Heart left ventricle (tissue), 13 donors: ENCODE results near the gene ACYP1.

Experiments
- POLR2A ChIP-seq, 2 donors: fragments of 450-650 bp; IDR thresholded peaks; one replicate each; pipeline ENCODE4 v1.6.1; 2017; ENCODE audit warnings: antibody characterized with exemption in 2 of 2, mild to moderate bottlenecking in 2 of 2, moderate library complexity in 2 of 2
- TF ChIP-seq, protein P1 (sequence below), 12 donors: fragments of 200-600 bp; sonication (generic) in 4 of 12; IDR thresholded peaks; one replicate each; pipeline versions ENCODE4 v1.5.0 to v1.8.0; 2018 to 2022; ENCODE audit warnings: antibody characterized with exemption in 12 of 12, mild to moderate bottlenecking in 5 of 12
- donor health status: ischemic (EF 13 %, LVEDD 7.1; RV severe dilation, severe dysfunction).
- donor health status: DM: no; HTN: yes; CAD: no.
- donor health status: DM: no; HTN: no; CAD: no.
- donor health status: ischemic (EF 25% LVEDD 6.9; RV normal size, moderate dysfunction).
- donor health status: ischemic (EF 25% LVEDD 5.7; RV mildly dilated, moderate dysfunction).
- donor health status: ischemic (EF 35%, LVEDD 5.7; RV mildly dilated, moderate dysfunction).
- donor health status: nonischemic (EF 11% LVEDD 7.7; RV severe dilation, severe dysfunction).
- donor health status: DM: yes; HTN: yes; CAD: no.
- donor health status: PGD.
- donor health status: ischemic (EF 29% LVEDD 5.4; RV normal size, mild dysfunction).
- donor health status: nonischemic (EF 23%, LVEDD 6.1; RV moderate dilation, normal function).

GRCh38 chr14:75041613-75042012, 22.2 kb downstream of the ACYP1 start:
- TF ChIP-seq, protein P1, sequence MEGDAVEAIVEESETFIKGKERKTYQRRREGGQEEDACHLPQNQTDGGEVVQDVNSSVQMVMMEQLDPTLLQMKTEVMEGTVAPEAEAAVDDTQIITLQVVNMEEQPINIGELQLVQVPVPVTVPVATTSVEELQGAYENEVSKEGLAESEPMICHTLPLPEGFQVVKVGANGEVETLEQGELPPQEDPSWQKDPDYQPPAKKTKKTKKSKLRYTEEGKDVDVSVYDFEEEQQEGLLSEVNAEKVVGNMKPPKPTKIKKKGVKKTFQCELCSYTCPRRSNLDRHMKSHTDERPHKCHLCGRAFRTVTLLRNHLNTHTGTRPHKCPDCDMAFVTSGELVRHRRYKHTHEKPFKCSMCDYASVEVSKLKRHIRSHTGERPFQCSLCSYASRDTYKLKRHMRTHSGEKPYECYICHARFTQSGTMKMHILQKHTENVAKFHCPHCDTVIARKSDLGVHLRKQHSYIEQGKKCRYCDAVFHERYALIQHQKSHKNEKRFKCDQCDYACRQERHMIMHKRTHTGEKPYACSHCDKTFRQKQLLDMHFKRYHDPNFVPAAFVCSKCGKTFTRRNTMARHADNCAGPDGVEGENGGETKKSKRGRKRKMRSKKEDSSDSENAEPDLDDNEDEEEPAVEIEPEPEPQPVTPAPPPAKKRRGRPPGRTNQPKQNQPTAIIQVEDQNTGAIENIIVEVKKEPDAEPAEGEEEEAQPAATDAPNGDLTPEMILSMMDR (IDR thresholded peaks at IDR 0.05), result no peak
- TF ChIP-seq POLR2A (IDR thresholded peaks at IDR 0.05), result no peak
